SK-N-SH (cell line): ENCODE results near the gene AFP. TPM values are rescaled to one million over a fixed set of nuclear protein-coding genes. Genes with fewer than 3 reads are reported as not detected.

Experiments
- CTCF ChIA-PET: fragments of 300-600, 350-600 bp; formaldehyde crosslinking; extraction: SDS; loops from one replicate; lab custom pipeline; 2021; lab: Yijun Ruan, JAX
- POLR2A ChIA-PET: fragments of 350-600 bp; sonication (Branson Sonifier 250); formaldehyde crosslinking; extraction: SDS; loops from one replicate; lab custom pipeline; 2020; ENCODE audit warnings: antibody characterized with exemption, inconsistent platforms; lab: Yijun Ruan, JAX
- DNase-seq: peaks from one replicate; pipeline ENCODE4 v3.0.0; 2012
- H2AFZ ChIP-seq: fragments of 200-600 bp; sonication (generic); 2 replicates; pipeline ENCODE4 v1.8.1; 2016; ENCODE audit warnings: antibody characterized with exemption, mild to moderate bottlenecking, low read depth
- H3F3A ChIP-seq: fragments of 200-600 bp; sonication (generic); replicated peaks from 2 replicates; pipeline ENCODE3; 2016; ENCODE audit warnings: antibody characterized with exemption, mild to moderate bottlenecking; ENCODE audit not compliant: insufficient read depth
- H3K27ac ChIP-seq, 2 experiments: fragments of 200-500 bp in 1 of 2; fragments of 200-600 bp in 1 of 2; sonication (Bioruptor generic) in 1 of 2; sonication (generic), shearing (Covaris generic) in 1 of 2; 2 replicates each; pipeline versions ENCODE4 v1.5.1 to v1.6.1; 2014 to 2016; ENCODE audit warnings: low read depth in 2 of 2, inconsistent platforms in 1 of 2, low read length in 1 of 2, mild to moderate bottlenecking in 1 of 2, mixed read lengths in 1 of 2
- H3K27me3 ChIP-seq: fragments of 200-600 bp; sonication (generic), shearing (Covaris generic); 2 replicates; pipeline ENCODE4 v1.6.1; 2016; ENCODE audit warnings: mixed run types; ENCODE audit not compliant: insufficient read depth
- H3K36me3 ChIP-seq, 2 experiments: fragments of 200-500 bp in 1 of 2; fragments of 200-600 bp in 1 of 2; sonication (Bioruptor generic) in 1 of 2; sonication (generic) in 1 of 2; replicated peaks in 1 of 2; 2 replicates each; pipeline versions ENCODE3 to v1.5.1; 2014 to 2016; ENCODE audit warnings: low read length in 1 of 2, mild to moderate bottlenecking in 1 of 2; ENCODE audit not compliant: insufficient read depth in 2 of 2, control insufficient read depth in 1 of 2
- H3K4me1 ChIP-seq, 2 experiments: fragments of 200-500 bp in 1 of 2; fragments of 200-600 bp in 1 of 2; sonication (Bioruptor generic) in 1 of 2; sonication (generic), shearing (Covaris generic) in 1 of 2; 2 replicates each; pipeline versions ENCODE4 v1.5.1 to v1.6.1; 2014 to 2016; ENCODE audit warnings: low read depth in 1 of 2, low read length in 1 of 2, mixed run types in 1 of 2; ENCODE audit not compliant: insufficient read depth in 2 of 2, control insufficient read depth in 1 of 2
- H3K4me2 ChIP-seq: fragments of 200-600 bp; sonication (generic), shearing (Covaris generic); 2 replicates; pipeline ENCODE4 v1.6.1; 2017; ENCODE audit warnings: mixed run types
- H3K4me3 ChIP-seq, 2 experiments: fragments of 200-500 bp in 1 of 2; fragments of 200-600 bp in 1 of 2; sonication (Bioruptor generic) in 1 of 2; sonication (generic), shearing (Covaris generic) in 1 of 2; 2 replicates each; pipeline versions ENCODE4 v1.5.1 to v1.8.1; 2014 to 2016; ENCODE audit warnings: low read depth in 2 of 2, inconsistent platforms in 1 of 2, low read length in 1 of 2, mild to moderate bottlenecking in 1 of 2, mixed read lengths in 1 of 2, moderate library complexity in 1 of 2
- H3K79me2 ChIP-seq: fragments of 200-600 bp; sonication (generic); 2 replicates; pipeline ENCODE4 v1.8.1; 2017; ENCODE audit warnings: mild to moderate bottlenecking; ENCODE audit not compliant: insufficient read depth
- H3K9ac ChIP-seq: fragments of 200-600 bp; sonication (generic); 2 replicates; pipeline ENCODE4 v1.6.1; 2017; ENCODE audit warnings: mixed run types
- H3K9me2 ChIP-seq: fragments of 200-600 bp; sonication (generic); 2 replicates; pipeline ENCODE4 v1.6.1; 2017; ENCODE audit warnings: mixed run types
- H3K9me3 ChIP-seq: fragments of 200-600 bp; sonication (generic); 2 replicates; pipeline ENCODE4 v1.6.1; 2017; ENCODE audit warnings: mixed run types, mild to moderate bottlenecking, moderate library complexity
- H4K20me1 ChIP-seq: fragments of 200-600 bp; sonication (generic); 2 replicates; pipeline ENCODE4 v1.6.1; 2017; ENCODE audit warnings: mild to moderate bottlenecking, mixed run types; ENCODE audit not compliant: insufficient read depth
- CTCF ChIP-seq: fragments of 200-600 bp; sonication (generic); IDR thresholded peaks from 2 replicates; pipeline ENCODE4 v1.6.1; 2017; ENCODE audit warnings: antibody characterized with exemption, mild to moderate bottlenecking, moderate library complexity
- GATA2 ChIP-seq: sonication (generic); formaldehyde crosslinking; IDR thresholded peaks from 2 replicates; pipeline ENCODE4 v1.5.0; 2020; ENCODE audit warnings: mild to moderate bottlenecking, missing genetic modification reagents
- IRF3 ChIP-seq: fragments of 150-350 bp; IDR thresholded peaks from 2 replicates; pipeline ENCODE4 v1.6.1; 2016; ENCODE audit warnings: mild to moderate bottlenecking, low read depth, low read length
- JUND ChIP-seq: IDR thresholded peaks from 2 replicates; pipeline ENCODE4 v1.4.0; 2012
- MEF2A ChIP-seq: IDR thresholded peaks from 2 replicates; pipeline ENCODE4 v1.4.0; 2012; ENCODE audit warnings: low read depth, borderline replicate concordance
- POLR2AphosphoS5 ChIP-seq: IDR thresholded peaks from 2 replicates; pipeline ENCODE4 v1.6.1; 2012; ENCODE audit warnings: low read depth, low read length
- RAD21 ChIP-seq: IDR thresholded peaks from 2 replicates; pipeline ENCODE4 v1.6.1; 2012; ENCODE audit warnings: mild to moderate bottlenecking, low read length
- REST ChIP-seq: IDR thresholded peaks from 2 replicates; pipeline ENCODE4 v1.6.1; 2012; ENCODE audit warnings: mild to moderate bottlenecking, low read depth, low read length, moderate library complexity
- SIN3A ChIP-seq: IDR thresholded peaks from 2 replicates; pipeline ENCODE4 v1.6.1; 2012; ENCODE audit warnings: low read depth, mild to moderate bottlenecking, low read length, moderate library complexity, borderline replicate concordance
- TEAD4 ChIP-seq: IDR thresholded peaks from 2 replicates; pipeline ENCODE4 v1.4.0; 2012; ENCODE audit warnings: mild to moderate bottlenecking, borderline replicate concordance; ENCODE audit not compliant: insufficient read depth
- WGBS: methylation state at CpG from one replicate; pipeline ENCODE4 v1.1.6; 2017; ENCODE audit warnings: low lambda C conversion rate; 5-methylcytosine and 5-hydroxymethylcytosine counted together
- polyA plus RNA-seq, 3 experiments: library from polyadenylated mRNA; depleted of rRNA; stranded (reverse); fragments of >200 nt; gene quantifications; 2 replicates each; pipeline ENCODE4 v1.2.3, GENCODE V29; 2012
- TF ChIP-seq, protein P1 (sequence below): fragments of 150-350 bp; IDR thresholded peaks from 2 replicates; pipeline ENCODE4 v1.6.1; 2017; ENCODE audit warnings: antibody characterized with exemption, low read length, low read depth, borderline replicate concordance

The AFP gene
- polyA plus RNA-seq, 1 of the 3 experiments (the other 2 are of a cell fraction), result 0.28 TPM

GRCh38 chr4:73422458-73422752 is 13.6 kb upstream of the AFP start:
- H3K9me2 ChIP-seq, result no peaks in the 10 kb centered on the region
- CTCF ChIA-PET, result no interaction called here
- 11% methylated on average over 4 of the region's 4 CpGs for WGBS

DNA sequence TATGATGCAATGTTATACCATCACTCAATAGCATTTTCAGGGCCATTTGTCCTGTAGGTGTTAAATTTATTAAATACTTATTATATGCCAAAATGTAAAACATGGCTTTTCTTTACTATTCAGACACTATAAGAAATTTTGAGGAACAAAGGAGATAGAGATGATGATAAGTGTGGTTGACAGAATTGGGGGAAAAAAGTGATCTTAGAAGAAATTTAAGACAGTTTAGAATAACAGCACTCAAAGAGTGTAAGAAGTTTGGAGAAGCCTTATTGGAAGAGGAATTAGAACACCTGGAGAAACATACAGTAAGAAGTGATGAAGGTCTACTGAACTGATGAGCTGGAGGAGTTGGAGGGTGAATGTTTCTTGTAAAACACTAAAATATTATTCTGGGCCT is 12.8 kb upstream of the AFP start:
- no peaks in the 10 kb centered on the region for H3K36me3 ChIP-seq
- no peaks in the 10 kb centered on the region for H3K9me2 ChIP-seq
- CTCF ChIA-PET, result interaction anchor here (0.9 kb wide), 1 partner anchor 14 kb away, joined by 3 read pairs; no protein-coding TSS in a partner anchor
- H3K4me1 ChIP-seq, result no peaks in the 10 kb centered on the region
- H3K79me2 ChIP-seq, result no peaks in the 10 kb centered on the region
- no peaks in the 10 kb centered on the region for H3F3A ChIP-seq
- H3K4me3 ChIP-seq, result no peak overlapping the region
- H3K9ac ChIP-seq, result no peak overlapping the region
- no peaks in the 10 kb centered on the region for H4K20me1 ChIP-seq
- TF ChIP-seq JUND (no peak), CTCF (no peak)
- no peaks in the 10 kb centered on the region for H3K9me3 ChIP-seq
- DNase-seq, result no peak
- H2AFZ ChIP-seq, result no peak overlapping the region
- H3K27me3 ChIP-seq, result no peaks in the 10 kb centered on the region; the same call in 1 of the 2 replicates
- POLR2A ChIA-PET, result no interaction called here
- H3K4me2 ChIP-seq, result no peak overlapping the region
- no peak overlapping the region for H3K27ac ChIP-seq

More at GRCh38 chr4:73422458-73422752, 13.6 kb upstream of the AFP start:
- no peak overlapping the region for H3K4me3 ChIP-seq
- H3K9ac ChIP-seq, result no peak overlapping the region
- TF ChIP-seq MEF2A (no peak), REST (no peak)
- H3K36me3 ChIP-seq, result no peaks in the 10 kb centered on the region
- POLR2A ChIA-PET, result no interaction called here
- H3K27me3 ChIP-seq, result no peaks in the 10 kb centered on the region; the same call in 1 of the 2 replicates
- H3K79me2 ChIP-seq, result no peaks in the 10 kb centered on the region
- H4K20me1 ChIP-seq, result no peaks in the 10 kb centered on the region
- H3K4me1 ChIP-seq, result no peaks in the 10 kb centered on the region
- no peaks in the 10 kb centered on the region for H3K9me3 ChIP-seq
- no peak for DNase-seq
- no peaks in the 10 kb centered on the region for H3F3A ChIP-seq
- no peak overlapping the region for H3K4me2 ChIP-seq
- H3K27ac ChIP-seq, result no peak overlapping the region
- H2AFZ ChIP-seq, result no peak overlapping the region

GRCh38 chr4:73426666-73427065 is 9.4 kb upstream of the AFP start:
- Histone ChIP-seq H3F3A (no peaks in the 10 kb centered on the region), H3K27ac (no peak overlapping the region), H4K20me1 (no peaks in the 10 kb centered on the region), H3K9ac (no peak overlapping the region), H3K4me1 (no peaks in the 10 kb centered on the region), H3K4me2 (no peak overlapping the region), H3K36me3 (no peaks in the 10 kb centered on the region), H3K9me2 (no peaks in the 10 kb centered on the region), H3K79me2 (no peaks in the 10 kb centered on the region), H2AFZ (no peak overlapping the region), H3K9me3 (no peaks in the 10 kb centered on the region), H3K4me3 (no peak overlapping the region), H3K27me3 (peaks cover 6% of the 10 kb centered on the region; the same call in 1 of the 2 replicates)
- ChIA-PET POLR2A (no interaction called here), CTCF (interaction anchor here (2.9 kb wide), 1 partner anchor 19 kb away, joined by 15 read pairs; no protein-coding TSS in a partner anchor)
- no peak for DNase-seq
- no peak for TF ChIP-seq RAD21
- TF ChIP-seq POLR2AphosphoS5, result no peak
- no peak for TF ChIP-seq TEAD4
- TF ChIP-seq IRF3, result no peak
- TF ChIP-seq GATA2 (CRISPR knock-in tag), result no peak
- TF ChIP-seq SIN3A, result no peak
- no peak for TF ChIP-seq MEF2A
- TF ChIP-seq, protein P1, sequence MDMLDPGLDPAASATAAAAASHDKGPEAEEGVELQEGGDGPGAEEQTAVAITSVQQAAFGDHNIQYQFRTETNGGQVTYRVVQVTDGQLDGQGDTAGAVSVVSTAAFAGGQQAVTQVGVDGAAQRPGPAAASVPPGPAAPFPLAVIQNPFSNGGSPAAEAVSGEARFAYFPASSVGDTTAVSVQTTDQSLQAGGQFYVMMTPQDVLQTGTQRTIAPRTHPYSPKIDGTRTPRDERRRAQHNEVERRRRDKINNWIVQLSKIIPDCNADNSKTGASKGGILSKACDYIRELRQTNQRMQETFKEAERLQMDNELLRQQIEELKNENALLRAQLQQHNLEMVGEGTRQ, result no peak
- WGBS, result 2% methylated on average over 3 of the region's 3 CpGs
